HG03439 (cell line): ENCODE measurements around the gene SLC6A12.

ENCODE experiments used
- ATAC-seq: cut with Tn5 transposase; IDR thresholded peaks from one replicate; pipeline ENCODE4 v1.9.1; 2021; ENCODE audit warnings: mild to moderate bottlenecking, moderate library complexity; ENCODE audit not compliant: unreplicated experiment

The SLC6A12 gene

DNA sequence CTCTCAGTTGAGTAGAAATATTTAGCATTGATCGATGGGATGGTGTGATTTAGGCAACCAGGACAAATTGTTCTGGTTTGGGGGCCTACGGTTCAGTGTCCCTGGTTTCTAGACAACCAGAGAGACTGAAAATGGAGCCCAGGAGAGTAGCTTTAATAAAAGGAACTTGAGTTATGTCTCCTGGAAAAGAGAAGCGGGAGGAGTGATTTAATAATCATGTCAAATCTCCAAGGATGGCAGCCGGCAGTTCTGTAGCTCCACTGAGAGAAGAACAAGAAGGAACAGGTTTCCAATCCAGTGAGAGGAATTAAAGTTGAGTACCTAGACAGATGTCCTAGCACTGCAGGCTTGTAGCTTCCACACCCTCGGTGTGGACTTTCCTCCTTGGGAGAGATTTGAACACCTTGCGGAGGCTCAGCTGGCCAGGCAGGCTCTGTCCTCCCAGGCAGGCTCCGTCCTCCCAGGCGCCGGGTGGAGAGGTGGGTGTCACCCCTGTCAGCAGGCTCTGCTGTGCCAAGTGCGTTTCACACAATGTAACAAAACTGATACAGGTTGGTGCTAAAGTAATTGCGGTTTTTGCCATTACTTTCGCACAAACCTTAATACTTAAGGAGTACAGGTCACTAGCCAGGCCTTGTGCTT lies 45.9 kb downstream of the SLC6A12 start:
- ATAC-seq, result no peak

DNA sequence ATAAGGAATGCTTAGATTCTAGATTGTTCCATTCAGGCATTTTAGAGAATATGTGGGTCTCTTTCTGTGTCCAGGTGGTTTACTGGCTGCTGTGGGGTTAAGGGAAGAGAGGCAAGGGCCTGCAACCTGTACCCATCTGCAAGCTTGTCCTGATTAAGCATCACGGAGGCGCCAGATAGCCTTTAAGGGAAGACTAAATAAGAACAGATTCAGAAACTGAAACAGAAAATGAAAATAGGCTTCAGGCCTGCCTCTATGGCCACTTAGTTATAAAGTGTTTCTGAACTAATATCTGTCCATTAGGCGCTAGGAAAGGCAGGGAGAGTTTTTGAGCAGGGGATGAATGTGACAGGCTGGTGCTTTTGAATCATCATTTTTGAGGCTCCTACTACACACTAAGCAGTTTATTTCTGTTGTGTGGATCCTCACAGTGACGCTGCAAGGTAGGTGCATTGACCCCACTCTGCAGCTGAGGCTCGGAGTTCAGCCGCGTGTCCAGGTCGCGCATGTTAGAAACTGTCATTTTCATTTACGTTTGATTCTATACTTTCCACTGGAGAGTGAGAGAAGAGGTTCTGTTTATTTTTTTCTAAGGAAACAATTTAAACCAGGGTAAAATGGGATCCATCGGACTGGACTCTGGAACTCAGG lies 47.4 kb downstream of the SLC6A12 start:
- ATAC-seq, result no peak

DNA sequence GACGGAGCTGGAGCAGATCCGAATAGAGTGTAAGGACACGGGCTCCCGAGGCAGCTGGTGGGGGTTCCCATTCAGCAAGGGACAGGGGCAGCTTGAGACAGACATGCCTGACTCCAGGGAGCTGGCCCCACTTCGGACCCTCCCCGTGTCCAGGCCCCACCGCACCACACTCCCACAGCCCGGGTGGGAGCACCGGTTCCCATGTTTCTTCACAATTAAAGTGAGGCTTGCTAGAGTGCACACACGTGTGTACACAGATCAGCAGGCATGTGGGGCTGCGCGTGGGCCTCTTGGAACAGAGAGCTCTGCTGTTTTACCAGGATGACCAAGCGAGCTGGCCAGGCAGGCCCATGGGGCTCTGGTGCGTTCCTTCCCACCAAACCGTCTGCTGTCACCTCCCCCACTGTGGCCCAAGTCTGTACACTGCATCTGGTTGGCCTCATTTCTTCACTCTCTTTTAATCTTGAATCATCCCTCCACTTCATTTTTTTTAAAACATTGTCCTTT lies 48.0 kb downstream of the SLC6A12 start:
- no peak for ATAC-seq

DNA sequence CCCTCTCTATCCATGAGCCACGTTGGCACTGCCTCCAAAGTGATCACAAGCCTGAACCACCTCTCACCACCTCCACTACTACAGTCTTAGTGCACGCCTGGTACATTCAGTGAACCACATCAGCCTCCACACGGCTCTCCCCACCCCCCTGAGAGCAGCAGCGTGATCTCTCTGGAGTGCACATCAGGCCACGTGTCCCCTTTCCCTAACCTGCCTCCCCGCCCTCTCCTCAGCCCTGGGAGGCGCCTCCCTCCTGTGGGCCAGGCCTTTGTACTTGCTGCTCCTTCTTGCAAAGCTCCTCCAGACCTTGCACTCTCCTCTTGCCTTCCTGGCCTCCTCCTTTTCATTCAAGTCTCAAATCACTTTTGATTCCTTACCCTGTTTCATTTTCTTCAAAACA lies 49.8 kb downstream of the SLC6A12 start:
- no peak for ATAC-seq

DNA sequence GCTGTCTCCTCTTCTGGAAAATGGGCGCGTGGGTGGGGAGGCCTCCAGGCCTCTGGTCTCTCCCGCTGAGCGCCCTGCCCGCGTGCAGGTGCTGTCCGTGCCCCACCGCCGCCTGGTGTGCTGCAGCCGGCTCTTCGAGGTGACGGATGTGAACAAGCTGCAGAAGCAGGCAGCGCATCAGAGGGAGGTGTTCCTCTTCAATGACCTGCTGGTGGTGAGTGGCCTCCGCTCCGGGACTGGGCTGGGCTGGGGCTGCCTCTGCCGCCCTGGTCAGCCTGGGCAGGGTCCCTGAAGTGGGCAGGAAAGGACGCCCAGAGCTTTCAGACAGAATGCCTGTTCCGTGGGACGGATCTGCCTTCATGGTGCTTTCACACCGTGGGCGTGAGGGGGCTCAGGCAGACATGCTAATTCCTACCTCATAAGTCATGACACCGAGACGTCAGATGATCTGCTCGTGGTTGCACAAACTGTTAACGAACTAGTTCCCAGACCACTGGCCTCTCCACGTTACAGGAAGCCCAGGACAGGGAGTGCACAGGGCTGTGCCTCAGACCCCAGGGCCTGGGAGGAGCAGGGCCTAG lies 50.5 kb downstream of the SLC6A12 start:
- ATAC-seq, result no peak

DNA sequence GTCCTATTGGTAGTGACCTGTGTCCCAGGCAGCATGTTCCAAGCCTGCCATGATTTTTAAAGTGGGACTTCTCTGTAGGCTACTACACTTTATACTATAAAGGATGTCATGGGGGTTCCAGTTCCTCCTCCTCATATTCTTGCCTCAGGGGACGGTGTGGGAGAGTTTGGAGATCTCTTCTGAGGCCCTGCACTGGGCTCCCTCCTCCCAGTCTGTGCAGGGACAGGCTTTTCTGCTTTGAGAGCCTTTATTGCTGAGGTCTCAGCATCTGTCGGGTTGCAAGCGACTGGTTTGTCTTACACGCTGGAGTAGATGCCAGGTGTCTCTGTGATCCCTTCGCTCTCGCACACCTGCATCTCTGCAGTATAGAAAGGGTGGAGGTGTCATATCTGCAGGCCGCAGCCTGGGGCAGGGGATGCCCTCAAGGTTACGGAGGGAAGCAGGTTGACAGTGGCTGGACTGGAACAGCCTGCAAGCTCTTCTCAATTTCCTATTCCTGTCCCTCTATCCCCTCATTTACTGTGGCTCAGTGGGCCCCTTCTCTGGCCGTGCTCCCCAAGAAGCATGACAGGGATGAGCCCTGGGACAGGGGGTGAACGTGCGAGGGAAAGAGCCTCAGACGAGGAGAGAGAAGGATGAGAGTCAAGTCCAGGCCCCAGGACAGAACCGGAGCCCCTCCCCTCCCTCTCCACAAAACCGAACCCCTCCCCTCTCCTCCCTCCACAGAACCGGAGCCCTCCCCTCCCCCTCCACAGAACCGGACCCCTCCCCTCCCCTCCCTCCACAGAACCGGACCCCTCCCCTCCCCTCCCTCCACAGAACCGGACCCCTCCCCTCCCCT lies 51.3 kb downstream of the SLC6A12 start:
- no peak for ATAC-seq

DNA sequence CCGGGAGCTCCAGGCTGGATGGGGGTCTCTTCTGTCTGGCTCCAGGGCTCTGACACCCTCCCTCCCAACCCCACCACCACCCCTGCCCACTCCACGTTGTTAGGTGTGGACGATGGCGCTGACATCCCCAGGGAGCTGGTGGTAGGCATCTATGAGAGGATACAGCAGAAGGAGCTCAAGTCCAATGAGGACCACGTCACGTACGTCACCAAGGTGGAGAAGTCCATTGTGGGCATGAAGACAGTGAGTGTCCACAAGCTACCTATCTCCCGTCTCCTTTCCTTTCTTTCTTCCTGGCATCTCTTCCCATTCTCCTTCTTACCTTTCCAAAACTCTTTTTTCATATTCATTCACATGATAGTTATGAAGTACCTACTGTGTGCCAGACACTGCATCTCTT lies 52.1 kb downstream of the SLC6A12 start:
- no peak for ATAC-seq

DNA sequence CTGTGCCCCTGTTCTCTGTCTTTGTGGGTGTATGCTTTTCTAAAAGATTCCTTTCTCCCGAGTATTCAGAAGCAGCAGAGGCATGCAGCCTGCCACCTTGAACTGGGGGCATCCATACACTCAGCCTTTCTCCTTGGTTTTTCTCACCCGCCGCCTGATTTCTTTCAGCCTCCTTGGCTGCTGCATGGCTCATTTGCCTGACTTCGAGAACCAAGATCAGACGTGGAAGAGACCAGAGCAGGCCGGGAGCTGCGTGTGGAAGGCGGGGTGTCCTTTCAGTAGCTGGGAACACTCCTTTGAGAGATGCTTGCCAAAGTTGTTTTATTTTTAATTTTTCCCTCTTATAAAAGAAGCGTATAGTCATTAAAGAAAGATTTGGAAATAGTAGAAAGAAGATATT lies 53.1 kb downstream of the SLC6A12 start:
- no peak for ATAC-seq

DNA sequence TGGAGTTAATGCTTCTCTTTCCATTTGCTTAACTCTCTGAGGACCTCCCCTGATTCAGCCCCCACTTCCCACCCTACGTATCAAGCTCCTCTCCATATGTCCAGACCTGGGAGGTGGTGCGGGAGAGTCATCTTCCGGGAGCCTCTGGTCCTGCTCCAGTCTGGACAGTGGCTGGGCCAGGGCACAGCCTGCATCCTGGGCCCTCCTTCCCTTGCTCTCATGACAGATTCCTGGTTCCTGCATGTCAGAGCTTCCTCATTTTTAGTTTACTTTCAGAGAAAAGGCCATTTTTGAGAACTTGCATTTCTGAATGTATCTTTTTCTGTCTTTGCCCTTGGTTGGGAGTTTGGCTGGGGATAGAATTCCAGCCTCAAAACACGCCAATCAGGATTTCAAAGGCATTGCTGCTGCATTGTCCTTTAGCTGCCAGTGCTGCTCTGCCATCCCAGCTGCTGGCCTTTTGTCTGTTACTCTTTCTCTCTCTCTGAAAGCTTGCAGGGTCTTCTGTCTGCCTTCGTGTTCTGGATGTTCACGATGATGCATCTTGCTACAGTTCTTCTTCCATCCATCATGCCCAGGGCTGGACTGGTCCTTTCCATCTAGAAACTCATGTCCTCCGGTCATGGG lies 54.7 kb downstream of the SLC6A12 start:
- no peak for ATAC-seq

DNA sequence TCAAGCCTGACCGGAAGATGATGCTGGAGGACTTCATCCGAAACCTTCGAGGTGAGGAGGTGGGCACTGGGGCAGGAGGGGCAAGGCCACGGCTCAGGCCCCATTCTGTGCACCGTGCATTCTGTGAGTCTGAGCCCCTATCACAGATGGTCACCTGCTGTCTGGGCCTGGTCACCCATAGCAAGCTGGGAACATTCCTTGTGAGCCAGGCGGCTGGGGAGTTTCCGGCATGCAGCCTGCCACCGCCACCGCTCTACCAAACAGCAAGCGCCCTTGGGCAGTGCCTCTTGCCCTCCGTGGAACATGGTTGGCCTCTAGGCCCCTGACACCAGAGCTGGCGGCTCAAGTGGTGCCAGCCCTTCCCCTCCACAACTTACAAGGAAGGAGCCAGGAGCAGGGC lies 56.3 kb downstream of the SLC6A12 start:
- no peak for ATAC-seq

DNA sequence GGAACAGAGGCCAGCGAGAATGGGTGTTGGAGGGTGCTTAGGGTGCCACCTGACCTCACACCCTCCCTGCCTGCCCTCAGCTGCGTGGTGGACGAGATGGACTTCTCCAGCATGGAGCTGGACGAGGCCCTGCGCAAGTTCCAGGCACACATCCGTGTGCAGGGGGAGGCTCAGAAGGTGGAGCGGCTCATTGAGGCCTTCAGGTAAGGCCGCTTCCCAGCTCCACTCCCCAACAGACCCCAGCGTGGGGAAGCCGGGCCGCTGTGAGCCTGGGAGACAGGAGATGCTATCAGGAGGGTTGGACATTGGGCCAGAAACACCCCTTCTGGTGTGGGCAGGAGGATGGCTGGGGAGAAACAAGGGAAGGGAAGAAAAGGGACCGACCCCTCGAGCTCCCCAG lies 57.0 kb downstream of the SLC6A12 start:
- no peak for ATAC-seq

DNA sequence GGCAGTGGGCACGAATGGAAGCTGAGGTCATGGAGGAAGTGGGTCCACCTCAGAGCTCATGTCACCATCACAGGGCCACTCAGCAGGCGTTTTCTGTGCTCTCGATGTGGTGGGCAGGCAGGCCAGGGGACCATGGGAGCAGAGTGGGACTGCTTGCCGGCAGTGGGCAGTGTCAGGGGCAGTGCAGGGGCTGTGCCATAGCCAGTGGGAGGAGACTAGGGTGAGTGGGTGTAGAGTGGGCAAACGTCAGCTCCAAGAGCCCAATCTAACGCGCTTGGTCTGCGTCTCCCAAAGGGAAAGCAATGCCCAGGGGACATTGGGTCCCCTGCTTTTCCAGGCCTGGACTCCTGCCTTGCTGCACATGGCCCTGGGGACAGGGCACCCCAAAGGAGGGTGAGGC lies 58.3 kb downstream of the SLC6A12 start:
- ATAC-seq, result no peak

DNA sequence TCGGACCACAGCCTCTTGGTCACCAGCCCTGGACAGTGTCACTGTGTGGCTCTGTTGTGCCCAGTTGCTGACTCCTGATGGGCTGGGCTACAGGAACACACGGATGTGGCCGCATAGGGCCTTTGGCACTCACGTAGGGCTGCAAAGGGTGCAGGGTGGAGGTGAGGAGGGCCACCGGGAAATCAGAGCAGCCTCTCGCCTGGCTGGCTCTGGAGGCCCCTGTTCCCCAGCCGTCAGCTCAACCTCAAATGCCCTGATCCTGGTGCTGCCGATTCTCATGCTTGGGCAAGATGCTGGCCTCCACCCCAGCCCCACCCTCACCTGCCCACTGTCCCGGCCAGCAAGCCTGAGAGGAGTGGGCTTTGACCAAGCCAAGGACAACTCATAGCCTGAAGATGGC lies 59.0 kb downstream of the SLC6A12 start:
- no peak for ATAC-seq

DNA sequence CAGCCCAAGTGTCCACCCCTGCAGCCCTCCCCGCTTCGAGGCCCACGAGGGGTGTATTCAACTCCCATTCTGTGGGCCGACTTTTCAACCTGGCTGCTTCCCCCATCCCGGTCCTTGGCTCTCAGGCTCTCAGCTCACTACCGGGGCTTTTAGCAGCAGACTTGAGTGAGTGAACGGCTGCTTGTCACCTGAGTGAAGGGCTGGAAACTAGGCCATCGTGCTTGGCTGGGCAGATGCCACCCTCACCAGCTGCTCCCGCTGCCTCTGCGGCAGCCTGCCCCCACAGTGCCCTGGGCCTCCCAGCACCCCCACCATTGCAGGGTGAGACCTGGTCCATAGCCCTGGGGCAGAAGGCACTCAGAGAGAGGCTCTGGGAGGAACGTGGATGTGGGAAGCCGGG lies 59.9 kb downstream of the SLC6A12 start:
- no peak for ATAC-seq

DNA sequence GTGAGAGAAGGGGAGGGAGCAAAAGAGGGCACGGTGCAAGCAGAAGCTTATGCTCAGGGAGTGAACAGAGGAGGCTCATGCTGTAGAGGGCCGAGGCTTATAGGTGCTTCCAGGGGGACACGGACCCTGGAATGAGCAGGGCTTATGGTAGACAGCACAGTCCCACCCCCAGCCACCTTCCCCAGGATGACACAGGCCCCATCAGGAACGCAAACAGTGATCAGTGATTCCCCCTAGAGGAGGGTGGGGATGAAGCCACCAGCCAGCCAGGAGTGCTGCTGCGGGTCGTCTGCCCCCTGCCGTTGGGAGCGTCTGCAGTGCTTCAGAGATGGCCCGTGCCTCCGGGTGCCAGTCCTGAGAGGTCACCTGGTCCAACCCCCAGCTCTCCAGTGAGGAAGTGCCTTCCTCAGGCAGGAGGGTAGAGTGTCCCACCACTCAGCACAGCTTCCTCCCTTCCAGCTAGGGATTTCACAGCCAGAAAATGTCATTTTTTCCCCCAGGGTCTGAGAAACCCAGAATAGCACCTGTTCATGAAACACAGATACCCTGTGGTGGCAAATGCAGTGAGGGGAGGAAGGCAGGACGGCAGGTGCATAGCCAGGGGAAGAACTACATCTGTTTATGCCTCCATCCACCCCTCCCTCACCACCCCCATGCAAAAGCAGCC lies 60.7 kb downstream of the SLC6A12 start:
- no peak for ATAC-seq

DNA sequence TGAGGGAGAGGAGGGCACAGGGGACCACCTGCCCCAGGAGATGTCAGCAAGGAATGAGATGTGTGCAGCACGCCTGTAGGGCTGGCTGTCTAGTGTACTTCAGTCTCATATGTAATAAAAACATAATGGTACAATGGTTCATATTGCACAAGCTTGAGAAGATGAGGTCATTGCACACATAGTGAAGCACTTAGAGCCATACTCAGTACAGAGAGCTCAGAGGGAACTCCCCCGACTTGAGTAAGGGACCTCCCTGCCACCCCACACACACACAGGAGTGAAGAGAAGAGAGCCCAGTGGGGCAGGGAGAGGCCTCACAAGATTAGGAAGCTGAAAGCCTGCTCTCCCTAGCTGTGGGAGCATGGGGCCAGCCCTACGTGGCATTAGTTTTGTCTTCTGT lies 61.5 kb downstream of the SLC6A12 start:
- ATAC-seq, result no peak

DNA sequence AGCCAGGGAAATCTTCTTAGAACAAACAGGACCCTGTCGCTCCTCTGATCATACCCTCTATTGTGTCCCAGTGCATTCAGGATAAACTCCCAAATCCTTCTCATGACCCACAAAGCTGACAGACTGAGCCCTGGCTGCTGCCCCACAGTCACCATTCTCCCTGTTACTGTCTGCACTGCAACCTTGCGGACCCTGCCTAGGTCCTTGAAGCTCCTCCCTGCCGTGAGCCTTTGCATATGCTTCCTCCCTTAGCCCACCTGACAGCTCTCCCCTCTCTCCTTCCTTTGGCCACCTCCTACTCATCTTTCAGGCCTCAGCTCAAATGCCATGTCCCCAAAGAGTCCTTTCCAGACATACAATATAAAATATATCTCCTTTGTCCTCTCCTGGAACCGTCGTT lies 62.4 kb downstream of the SLC6A12 start:
- no peak for ATAC-seq

DNA sequence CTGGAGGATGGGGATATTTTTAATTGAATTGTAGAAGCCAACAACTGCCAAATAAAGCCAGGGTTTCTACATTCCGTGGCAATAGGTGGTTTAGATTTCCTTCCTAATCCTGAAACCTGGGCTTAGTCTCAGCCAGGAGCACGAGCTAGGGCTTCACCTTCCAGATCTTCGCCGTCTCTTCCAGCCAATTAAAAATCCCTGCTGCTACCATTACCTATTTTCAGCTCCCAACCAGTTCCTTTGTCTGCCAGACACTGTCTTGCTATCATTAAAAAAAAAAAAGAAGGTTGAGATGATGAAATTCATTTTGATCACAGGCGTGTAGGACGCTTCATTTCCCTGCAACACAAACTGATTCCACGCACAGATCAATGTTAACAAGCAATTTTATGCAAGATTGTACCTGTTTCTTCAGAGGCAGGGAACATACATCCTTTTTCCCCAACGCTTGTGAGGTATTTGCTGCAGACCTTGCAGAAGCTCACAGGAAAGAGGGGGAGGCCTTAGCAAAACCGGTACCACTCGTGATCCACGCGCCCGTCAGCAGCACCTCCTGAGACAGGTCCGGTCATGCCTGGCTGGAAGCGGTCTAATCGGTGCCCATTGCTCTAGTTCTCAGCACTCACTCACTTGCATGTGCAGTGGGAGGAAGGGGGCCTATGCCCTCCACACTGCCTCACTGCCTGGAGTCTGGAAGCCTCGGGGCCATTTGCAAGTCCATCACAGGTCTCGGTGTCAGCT lies 65.1 kb downstream of the SLC6A12 start:
- no peak for ATAC-seq

DNA sequence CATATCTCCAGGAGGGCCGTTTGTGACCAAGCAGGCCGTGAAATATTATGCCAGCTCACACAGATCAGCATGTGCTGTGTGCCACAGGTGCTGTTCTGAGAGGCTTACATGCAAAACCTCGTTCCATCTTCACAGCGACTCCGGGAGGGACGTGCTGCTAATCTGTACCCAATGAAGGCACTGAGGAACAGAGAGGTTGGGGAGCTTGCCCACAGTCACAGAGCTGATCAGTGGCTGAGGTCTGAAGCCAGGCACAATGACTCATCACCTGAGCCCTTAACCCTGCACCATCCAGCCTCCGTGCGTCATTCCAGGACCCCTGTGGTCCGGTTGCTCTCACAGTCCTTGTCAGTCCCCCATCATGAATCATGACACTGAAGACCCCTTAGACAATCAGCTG lies 66.7 kb downstream of the SLC6A12 start:
- no peak for ATAC-seq
